DMS53 (cell line): ENCODE results near the gene C13orf46.

Experiments used
- DNase-seq: peaks from one replicate; lab custom pipeline; 2025; lab: John Stamatoyannopoulos, UW

C13orf46 gene

GRCh38 chr13:113938246-113938645 lies 35.6 kb downstream of the C13orf46 start:
- no peak for DNase-seq

- DNase-seq, result no peak
Measured at GRCh38 chr13:113937527-113938180, 36.2 kb downstream of the C13orf46 start.

DNA sequence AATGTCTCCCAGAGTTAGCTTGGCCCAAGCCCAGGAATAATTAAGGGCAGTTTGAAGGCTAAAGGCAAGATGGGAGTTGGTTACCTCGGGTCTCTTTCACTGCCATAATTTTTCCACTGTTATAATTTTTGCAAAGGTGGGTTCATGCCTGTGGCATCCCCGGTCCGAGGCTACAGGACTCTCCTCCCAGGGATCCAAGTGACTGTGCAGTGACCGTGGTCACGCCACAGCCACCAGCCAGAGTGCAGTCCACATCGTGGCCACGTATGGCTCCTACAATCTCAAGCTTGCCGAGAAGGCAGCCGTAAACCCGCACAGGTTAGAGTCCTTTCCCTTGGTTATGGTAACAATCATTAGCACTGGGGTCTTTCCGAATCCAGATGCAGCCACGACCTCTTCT lies 36.8 kb downstream of the C13orf46 start:
- DNase-seq, result no peak

DNA sequence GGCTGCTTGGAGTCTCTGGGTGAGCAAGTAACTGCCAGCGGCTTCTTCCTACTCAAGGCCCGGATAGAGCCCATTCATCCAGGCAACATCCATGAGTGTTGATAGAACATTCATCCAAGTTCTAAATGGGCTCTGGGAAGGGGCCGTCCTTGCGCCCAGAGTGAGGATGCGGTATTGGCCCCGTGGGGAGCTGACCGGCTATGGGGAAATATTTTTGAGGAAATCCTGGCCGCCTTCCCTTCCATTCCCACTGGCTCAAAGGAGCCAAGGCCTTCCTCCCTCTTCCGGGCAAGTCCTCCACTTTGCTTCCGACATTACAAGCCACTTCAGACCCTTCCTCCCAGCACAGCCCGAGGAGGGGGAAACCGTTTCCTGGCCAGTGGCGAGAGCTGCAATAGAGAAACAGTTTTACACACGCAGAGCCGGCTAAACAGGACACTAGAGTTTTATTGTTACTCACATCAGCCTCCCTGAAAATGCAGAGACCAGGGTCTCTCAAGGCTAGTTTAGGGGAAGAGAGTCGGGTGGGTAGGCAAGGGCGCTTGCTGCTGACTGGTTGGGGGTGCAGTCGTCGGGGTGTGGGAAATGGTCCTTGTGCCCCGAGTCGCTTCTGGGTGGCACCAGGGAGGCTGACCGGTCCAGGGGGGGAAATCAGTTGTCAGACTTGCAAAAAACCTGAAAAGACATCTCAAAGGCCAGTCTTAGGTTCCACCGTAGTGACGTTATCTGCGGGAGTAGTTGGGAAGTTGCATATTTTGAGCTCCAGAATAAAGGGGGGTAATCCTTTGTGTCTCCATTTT lies 37.5 kb downstream of the C13orf46 start:
- DNase-seq, result no peak

- DNase-seq, result no peak
Measured at GRCh38 chr13:113935001-113935844, 38.7 kb downstream of the C13orf46 start.

DNA sequence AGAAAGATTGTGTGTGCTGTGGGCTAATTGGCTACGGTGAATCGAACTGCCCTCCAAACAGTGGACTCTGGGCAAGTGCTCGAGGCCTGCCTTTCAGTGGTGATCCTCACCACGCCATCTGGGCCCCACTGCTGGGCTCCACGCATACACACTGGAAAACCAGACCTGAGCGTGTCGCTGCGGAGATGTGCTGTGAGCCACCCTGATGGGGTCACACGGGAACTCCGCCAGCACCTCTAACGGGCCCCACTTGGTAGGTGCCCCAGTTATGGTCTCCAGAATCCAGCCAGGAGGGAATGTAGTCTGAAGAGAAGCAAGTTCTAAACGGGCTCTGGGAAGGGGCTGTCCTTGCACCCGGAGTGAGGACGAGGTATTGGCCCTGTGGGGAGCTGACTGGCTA lies 39.3 kb downstream of the C13orf46 start:
- DNase-seq, result no peak

- no peak for DNase-seq
Measured at GRCh38 chr13:113933901-113934300, 40.0 kb downstream of the C13orf46 start.

DNA sequence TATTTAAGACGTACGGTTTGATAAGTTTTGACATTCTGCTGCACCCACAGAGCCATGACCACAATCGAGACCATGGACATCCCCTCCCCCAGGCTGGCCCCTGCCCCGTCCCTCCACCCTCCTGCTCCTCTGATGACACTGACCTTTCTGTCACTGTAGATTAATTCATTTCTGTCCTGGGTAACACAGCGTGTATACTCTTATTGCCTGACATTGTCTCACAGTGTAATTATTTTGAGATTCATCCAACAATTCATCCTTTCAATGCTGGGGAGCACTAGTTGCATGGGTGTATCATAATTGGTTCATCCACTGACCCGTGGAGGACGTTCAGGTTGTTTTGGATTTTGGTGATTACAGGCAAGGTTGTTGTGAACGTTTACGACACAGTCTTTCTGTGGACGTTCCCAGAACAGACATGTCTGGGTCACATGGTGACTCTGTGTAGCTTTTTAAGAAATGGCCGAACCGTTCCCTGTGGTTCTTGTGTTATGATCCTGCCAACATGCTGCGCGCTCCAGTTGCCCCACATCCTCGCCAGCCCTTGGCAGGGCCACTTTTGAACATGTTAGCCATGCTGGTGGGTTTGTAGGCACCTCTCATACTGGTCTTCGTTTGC lies 41.9 kb downstream of the C13orf46 start:
- DNase-seq, result no peak

GRCh38 chr13:113930671-113931637 lies 42.9 kb downstream of the C13orf46 start:
- no peak for DNase-seq

GRCh38 chr13:113929628-113930615 lies 44.0 kb downstream of the C13orf46 start:
- DNase-seq, result no peak

GRCh38 chr13:113928685-113929627 lies 44.9 kb downstream of the C13orf46 start:
- DNase-seq, result no peak

- no peak for DNase-seq
Measured at GRCh38 chr13:113927661-113928581, 46.0 kb downstream of the C13orf46 start.

DNA sequence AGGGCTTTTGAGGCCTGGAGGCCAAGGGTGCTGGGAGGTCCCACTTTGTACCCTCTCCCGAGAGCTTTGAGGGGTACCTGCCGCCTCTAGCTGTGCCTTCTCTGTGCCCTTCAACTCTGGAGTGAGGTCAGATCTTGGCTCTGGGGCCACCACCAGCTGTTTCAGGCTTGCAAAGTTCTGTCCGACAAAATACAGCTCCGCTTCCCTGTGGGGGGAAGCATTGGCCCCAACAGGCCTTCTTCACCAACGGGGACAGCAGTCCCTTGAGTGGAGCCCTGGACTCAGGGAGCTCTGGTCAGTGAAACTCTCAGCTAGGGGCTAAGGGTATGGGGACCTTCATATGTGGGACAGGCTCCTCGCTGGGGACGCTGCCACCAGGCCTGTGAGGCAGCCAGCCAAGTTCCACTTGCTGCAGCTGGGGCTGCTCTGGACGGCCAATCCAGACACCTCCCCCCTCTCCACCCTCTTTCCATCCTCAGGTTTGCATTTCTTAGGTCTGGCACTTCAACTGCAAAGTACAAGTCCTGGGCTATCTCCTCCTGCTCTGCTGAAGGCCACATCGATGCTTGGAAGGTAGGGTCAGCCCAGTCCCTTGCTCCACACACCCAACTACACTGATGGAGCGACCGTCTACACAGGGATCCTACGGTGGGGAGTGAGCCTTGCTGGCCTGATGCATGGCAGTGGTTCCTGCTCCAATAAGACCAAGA lies 46.8 kb downstream of the C13orf46 start:
- DNase-seq, result no peak

DNA sequence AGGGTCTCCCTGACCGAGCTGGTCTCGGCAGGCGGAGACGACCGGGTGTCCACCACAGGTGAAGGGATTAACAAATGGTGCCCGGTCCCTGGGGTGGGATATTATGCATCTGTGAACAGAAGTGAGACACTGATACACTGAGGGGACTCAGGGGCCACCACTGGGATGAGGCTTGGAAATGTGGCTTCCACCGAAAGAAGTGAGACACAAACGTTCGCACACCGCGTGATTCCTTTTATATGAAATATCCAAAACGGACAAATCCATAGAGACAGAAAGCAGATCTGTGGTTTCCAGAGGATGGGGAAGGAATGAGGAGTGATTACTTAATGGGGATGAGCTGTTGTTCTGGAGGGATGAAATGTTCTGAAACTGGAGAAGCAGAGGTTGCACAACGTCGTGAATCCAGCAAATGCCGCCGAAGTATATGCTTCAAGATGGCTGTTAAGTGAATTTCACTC lies 47.5 kb downstream of the C13orf46 start:
- DNase-seq, result no peak

DNA sequence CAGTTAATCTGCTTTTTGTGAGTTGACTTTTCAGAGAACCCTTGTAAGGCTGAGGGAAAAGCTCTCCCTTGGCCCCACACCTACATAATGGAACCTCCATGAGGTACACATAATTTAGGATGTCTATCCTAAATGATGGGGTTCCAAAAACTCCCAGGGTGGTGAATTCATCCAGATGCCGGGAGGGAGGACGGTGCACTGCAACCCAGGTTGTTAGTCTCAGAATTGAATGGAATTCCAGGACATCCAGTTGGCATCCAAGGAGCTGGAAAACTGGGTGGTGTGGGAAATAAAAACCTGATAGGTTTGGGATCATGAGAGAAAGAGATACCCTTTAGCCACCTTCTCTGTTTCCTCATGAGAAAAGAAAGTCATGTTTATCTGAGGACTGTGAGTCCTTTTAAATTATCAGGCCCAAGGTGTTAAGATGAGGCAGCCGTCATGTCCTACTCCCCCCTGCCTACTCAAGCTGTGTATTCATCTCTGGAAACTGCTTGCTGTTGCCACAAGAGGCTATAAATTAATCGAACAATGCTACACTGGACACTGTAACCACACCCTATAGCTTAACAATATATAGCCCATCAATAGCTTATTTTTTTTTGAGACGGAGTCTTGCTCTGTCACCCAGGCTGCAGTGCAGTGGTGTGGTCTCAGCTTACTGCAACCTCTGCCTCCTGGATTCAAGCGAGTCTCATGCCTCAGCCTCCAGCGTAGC lies 49.5 kb downstream of the C13orf46 start:
- no peak for DNase-seq
